ENCODE measurements around the gene MIA.
"Not testable (repeated sequence)": the region's sequence is repeated elsewhere in the genome, so short reads cannot be mapped to it uniquely, and the experiment has no call there.

MIA gene

GRCh38 chr19:40774916-40775631, at the start of gene MIA:
Gene MIA, plus strand, starts transcription at chr19:40775521. Its CDS starts 22 bp downstream, at chr19:40775543.
- H3K4me3 ChIP-seq, result no peak within 1 kb of the TSS
- H3K27ac ChIP-seq, result peak within 1 kb of the TSS in 7 of 21 experiments; percentile 16 to 89 (median 50)

- Histone ChIP-seq H3K27ac (no peak overlapping the region), H3K4me3 (no peak overlapping the region)
Observed at GRCh38 chr19:40726279-40726678, 49.0 kb upstream of the MIA start.

GRCh38 chr19:40730065-40730464, 45.3 kb upstream of the MIA start:
- not testable (repeated sequence) for H3K4me3 ChIP-seq, H3K27ac ChIP-seq

GRCh38 chr19:40732304-40732703, 43.0 kb upstream of the MIA start:
- H3K4me3 ChIP-seq, H3K27ac ChIP-seq: not testable (repeated sequence)

GRCh38 chr19:40733149-40733548, 42.2 kb upstream of the MIA start:
- Histone ChIP-seq H3K4me3 (no peak overlapping the region), H3K27ac (peak overlapping the region in 1 of 21 experiments; percentile 13)

GRCh38 chr19:40735013-40735771, 40.1 kb upstream of the MIA start:
- H3K4me3 ChIP-seq, result no peak overlapping the region
- peak overlapping the region in 1 of 21 experiments; percentile 23 for H3K27ac ChIP-seq

GRCh38 chr19:40736661-40737060, 38.7 kb upstream of the MIA start:
- H3K4me3 ChIP-seq, result no peak overlapping the region
- H3K27ac ChIP-seq, result peak overlapping the region in 3 of 21 experiments; percentile 1 to 44 (median 2)

GRCh38 chr19:40737102-40737644, 38.1 kb upstream of the MIA start:
- Histone ChIP-seq H3K4me3 (no peak overlapping the region), H3K27ac (peak overlapping the region in 3 of 21 experiments; percentile 1 to 44 (median 2))

- peak overlapping the region in 13 of 21 experiments; percentile 42 to 86 (median 71) for H3K27ac ChIP-seq
- no peak overlapping the region for H3K4me3 ChIP-seq
Observed at GRCh38 chr19:40739030-40739839, 36.1 kb upstream of the MIA start.

- Histone ChIP-seq H3K4me3 (peak overlapping the region in 1 of 7 experiments; percentile 25), H3K27ac (peak overlapping the region in 16 of 21 experiments; percentile 18 to 86 (median 69))
Observed at GRCh38 chr19:40739871-40740703, 35.2 kb upstream of the MIA start.

- no peak overlapping the region for H3K4me3 ChIP-seq
Observed at GRCh38 chr19:40740747-40741146, 34.6 kb upstream of the MIA start.

GRCh38 chr19:40741527-40742390, 33.6 kb upstream of the MIA start:
- Histone ChIP-seq H3K4me3 (no peak overlapping the region), H3K27ac (peak overlapping the region in 14 of 21 experiments; percentile 13 to 86 (median 66))

More at GRCh38 chr19:40740747-40741146, 34.6 kb upstream of the MIA start:
- H3K27ac ChIP-seq, result peak overlapping the region in 16 of 21 experiments; percentile 4 to 86 (median 70)

- Histone ChIP-seq H3K4me3 (no peak overlapping the region), H3K27ac (peak overlapping the region in 1 of 21 experiments; percentile 85)
Observed at GRCh38 chr19:40742477-40742876, 32.8 kb upstream of the MIA start.

GRCh38 chr19:40742886-40743285, 32.4 kb upstream of the MIA start:
- Histone ChIP-seq H3K27ac (no peak overlapping the region), H3K4me3 (no peak overlapping the region)

- H3K4me3 ChIP-seq, result no peak overlapping the region
Observed at GRCh38 chr19:40743926-40744325, 31.4 kb upstream of the MIA start.

GRCh38 chr19:40744554-40745401, 30.5 kb upstream of the MIA start:
- no peak overlapping the region for H3K4me3 ChIP-seq
- peak overlapping the region in 1 of 21 experiments; percentile 37 for H3K27ac ChIP-seq

More at GRCh38 chr19:40743926-40744325, 31.4 kb upstream of the MIA start:
- H3K27ac ChIP-seq, result no peak overlapping the region

- H3K27ac ChIP-seq, result peak overlapping the region in 1 of 21 experiments; percentile 37
Observed at GRCh38 chr19:40745402-40745780, 29.9 kb upstream of the MIA start.

More at GRCh38 chr19:40745402-40745780, 29.9 kb upstream of the MIA start:
- H3K4me3 ChIP-seq, result no peak overlapping the region
